ENCODE measurements around the gene USPL1.
A peak's percentile ranks its signal among the peaks of the same experiment; 100 is the strongest.

The USPL1 gene

GRCh38 chr13:30676672-30677071, 59.0 kb downstream of the USPL1 start:
- Histone ChIP-seq H3K79me2 (ENCODE audit: control insufficient read depth, insufficient read depth, low read length, unreplicated experiment) (no peaks in the 10 kb centered on the region), H3K4me3 (ENCODE audit: low read depth, low read length) (no peak overlapping the region), H2AFZ (ENCODE audit: low read length, unreplicated experiment) (no peak overlapping the region), H3K27me3 (ENCODE audit: insufficient read depth, low read length) (no peaks in the 10 kb centered on the region), H3K27ac (ENCODE audit: low read depth, low read length) (no peak overlapping the region), H3K4me1 (ENCODE audit: control insufficient read depth, insufficient read depth, low read length, unreplicated experiment) (peaks cover 2% of the 10 kb centered on the region), H3K36me3 (ENCODE audit: insufficient read depth, low read length) (no peaks in the 10 kb centered on the region)

DNA sequence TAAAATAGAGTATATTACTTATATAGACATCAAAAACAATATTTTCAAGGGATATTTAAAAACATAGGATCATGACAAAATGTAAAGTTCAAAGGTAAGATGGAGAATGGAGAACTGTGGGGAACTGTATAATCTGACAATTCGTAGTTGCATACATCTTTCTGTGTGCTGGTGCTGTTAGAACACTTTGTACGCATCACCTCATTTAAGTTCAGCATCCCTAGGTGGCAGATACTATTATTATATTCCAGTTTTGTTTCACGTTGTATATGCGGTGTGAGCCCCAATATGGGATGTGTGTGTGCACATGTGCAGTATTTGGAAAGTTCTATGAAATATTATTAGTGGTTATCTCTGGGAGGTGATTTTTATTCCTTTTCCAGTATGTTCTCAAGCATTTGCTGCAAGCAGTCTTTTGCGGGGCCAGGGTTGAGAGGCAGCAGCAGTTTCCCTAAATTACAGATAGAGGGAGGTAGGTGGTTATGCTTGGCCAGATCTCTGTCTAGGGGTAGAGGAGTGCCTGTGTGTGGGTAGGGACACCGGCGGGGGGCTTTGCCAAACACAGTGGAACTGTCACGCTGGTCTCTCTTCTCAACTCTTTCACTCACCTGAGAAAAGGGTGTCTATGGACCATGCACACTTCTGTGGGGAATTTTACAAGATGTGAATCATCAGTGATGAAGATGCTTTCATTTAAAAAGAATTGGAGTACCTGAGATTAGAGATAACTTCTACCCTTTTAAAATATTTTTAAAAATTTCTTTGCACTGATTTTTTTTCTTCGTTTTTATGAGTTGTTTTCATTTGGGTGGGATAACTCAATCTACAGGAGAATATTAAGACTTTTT, 62.0 kb downstream of the USPL1 start:
- Histone ChIP-seq H3K79me2 (ENCODE audit: control insufficient read depth, insufficient read depth, low read length, unreplicated experiment) (no peaks in the 10 kb centered on the region), H3K27ac (ENCODE audit: low read depth, low read length) (no peak overlapping the region), H3K36me3 (ENCODE audit: insufficient read depth, low read length) (no peaks in the 10 kb centered on the region), H3K4me1 (ENCODE audit: control insufficient read depth, insufficient read depth, low read length, unreplicated experiment) (peaks cover 12% of the 10 kb centered on the region), H3K27me3 (ENCODE audit: insufficient read depth, low read length) (no peaks in the 10 kb centered on the region), H2AFZ (ENCODE audit: low read length, unreplicated experiment) (no peak overlapping the region), H3K4me3 (ENCODE audit: low read depth, low read length) (no peak overlapping the region)

DNA sequence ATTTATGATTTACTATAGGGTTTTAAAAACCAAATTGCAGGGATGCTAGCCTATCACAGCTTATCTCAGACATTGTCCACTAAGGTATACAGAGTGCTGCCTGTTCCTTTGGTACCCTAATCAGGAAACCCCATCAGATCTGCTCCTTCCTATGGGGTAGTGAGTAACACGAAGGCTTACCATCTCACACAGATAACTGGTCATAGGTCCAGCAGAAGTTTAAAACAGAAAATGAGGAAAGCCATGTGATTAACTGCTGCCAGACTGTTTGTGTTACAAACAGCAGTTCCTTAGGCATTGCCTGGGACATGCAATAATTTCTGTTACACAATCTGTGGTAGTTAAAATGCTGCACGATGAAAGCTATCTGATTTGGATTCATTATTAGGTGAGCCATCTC, 64.1 kb downstream of the USPL1 start:
- H3K36me3 ChIP-seq (ENCODE audit: insufficient read depth, low read length), result no peaks in the 10 kb centered on the region
- no peak overlapping the region for H3K4me3 ChIP-seq (ENCODE audit: low read depth, low read length)
- H3K27me3 ChIP-seq (ENCODE audit: insufficient read depth, low read length), result no peaks in the 10 kb centered on the region
- H3K4me1 ChIP-seq (ENCODE audit: control insufficient read depth, insufficient read depth, low read length, unreplicated experiment), result peaks cover 12% of the 10 kb centered on the region
- no peaks in the 10 kb centered on the region for H3K79me2 ChIP-seq (ENCODE audit: control insufficient read depth, insufficient read depth, low read length, unreplicated experiment)
- H3K27ac ChIP-seq (ENCODE audit: low read depth, low read length), result no peak overlapping the region
- no peak overlapping the region for H2AFZ ChIP-seq (ENCODE audit: low read length, unreplicated experiment)

- no peak overlapping the region for H3K4me3 ChIP-seq (ENCODE audit: low read depth, low read length)
- peaks cover 12% of the 10 kb centered on the region for H3K4me1 ChIP-seq (ENCODE audit: control insufficient read depth, insufficient read depth, low read length, unreplicated experiment)
- H3K27ac ChIP-seq (ENCODE audit: low read depth, low read length), result no peak overlapping the region
Measured at GRCh38 chr13:30685320-30685859, 67.7 kb downstream of the USPL1 start.

DNA sequence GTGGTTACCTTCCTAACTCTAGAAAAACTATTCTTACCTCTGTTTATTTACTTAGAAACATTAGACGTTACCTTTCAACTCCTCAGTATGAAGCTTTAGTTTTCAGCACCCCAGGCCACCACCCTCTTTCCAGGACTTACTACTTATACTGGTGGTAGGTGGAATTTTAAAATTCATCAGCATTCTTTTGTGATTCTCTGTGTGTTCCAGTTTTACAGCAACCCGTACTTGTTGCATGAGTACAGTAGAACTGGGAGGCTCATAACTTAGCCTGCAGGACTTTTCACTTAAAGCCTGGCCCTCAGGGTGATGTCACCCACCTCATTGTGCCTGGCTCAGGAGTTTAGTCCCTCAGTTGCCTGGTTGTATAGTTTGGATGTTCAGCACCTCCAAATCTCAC, 68.3 kb downstream of the USPL1 start:
- Histone ChIP-seq H3K4me3 (ENCODE audit: low read depth, low read length) (no peak overlapping the region), H3K4me1 (ENCODE audit: control insufficient read depth, insufficient read depth, low read length, unreplicated experiment) (peaks cover 16% of the 10 kb centered on the region), H3K36me3 (ENCODE audit: insufficient read depth, low read length) (no peaks in the 10 kb centered on the region), H3K79me2 (ENCODE audit: control insufficient read depth, insufficient read depth, low read length, unreplicated experiment) (no peaks in the 10 kb centered on the region), H3K27ac (ENCODE audit: low read depth, low read length) (no peak overlapping the region), H3K27me3 (ENCODE audit: insufficient read depth, low read length) (no peaks in the 10 kb centered on the region), H2AFZ (ENCODE audit: low read length, unreplicated experiment) (no peak overlapping the region)

More at GRCh38 chr13:30685320-30685859, 67.7 kb downstream of the USPL1 start:
- H3K79me2 ChIP-seq (ENCODE audit: control insufficient read depth, insufficient read depth, low read length, unreplicated experiment), result no peaks in the 10 kb centered on the region
- H2AFZ ChIP-seq (ENCODE audit: low read length, unreplicated experiment), result no peak overlapping the region
- no peaks in the 10 kb centered on the region for H3K36me3 ChIP-seq (ENCODE audit: insufficient read depth, low read length)
- H3K27me3 ChIP-seq (ENCODE audit: insufficient read depth, low read length), result no peaks in the 10 kb centered on the region

- no peak overlapping the region for H2AFZ ChIP-seq (ENCODE audit: low read length, unreplicated experiment)
- H3K27me3 ChIP-seq (ENCODE audit: insufficient read depth, low read length), result no peaks in the 10 kb centered on the region
- H3K27ac ChIP-seq (ENCODE audit: low read depth, low read length), result no peak overlapping the region
- peaks cover 7% of the 10 kb centered on the region for H3K4me1 ChIP-seq (ENCODE audit: control insufficient read depth, insufficient read depth, low read length, unreplicated experiment)
- H3K36me3 ChIP-seq (ENCODE audit: insufficient read depth, low read length), result no peaks in the 10 kb centered on the region
- no peaks in the 10 kb centered on the region for H3K79me2 ChIP-seq (ENCODE audit: control insufficient read depth, insufficient read depth, low read length, unreplicated experiment)
- H3K4me3 ChIP-seq (ENCODE audit: low read depth, low read length), result no peak overlapping the region
Measured at GRCh38 chr13:30687601-30688000, 69.9 kb downstream of the USPL1 start.

DNA sequence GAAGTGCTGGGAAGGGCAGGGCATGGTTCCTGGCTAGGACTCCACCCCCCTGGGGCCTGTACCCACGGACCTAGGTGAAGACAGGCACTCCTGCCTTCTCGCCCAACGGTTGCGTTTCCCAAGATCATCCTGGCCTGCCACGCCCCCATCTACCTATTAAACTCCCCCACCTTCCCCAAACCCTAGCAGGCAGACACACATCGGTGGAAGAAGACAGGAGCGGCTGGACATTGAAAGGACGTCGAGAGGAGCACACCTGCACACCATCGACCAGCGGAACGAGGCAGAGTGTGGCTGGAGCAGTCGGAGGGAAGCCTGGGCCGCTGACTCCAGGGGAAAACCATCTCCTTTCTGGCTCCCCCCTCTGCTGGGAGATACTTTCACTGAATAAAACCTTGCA, 72.0 kb downstream of the USPL1 start:
- Histone ChIP-seq H3K79me2 (ENCODE audit: control insufficient read depth, insufficient read depth, low read length, unreplicated experiment) (no peaks in the 10 kb centered on the region), H3K4me3 (ENCODE audit: low read depth, low read length) (peak overlapping the region; percentile 68), H3K27ac (ENCODE audit: low read depth, low read length) (peak overlapping the region; percentile 80), H3K27me3 (ENCODE audit: insufficient read depth, low read length) (no peaks in the 10 kb centered on the region), H3K4me1 (ENCODE audit: control insufficient read depth, insufficient read depth, low read length, unreplicated experiment) (peaks cover 4% of the 10 kb centered on the region), H2AFZ (ENCODE audit: low read length, unreplicated experiment) (peak overlapping the region; percentile 75), H3K36me3 (ENCODE audit: insufficient read depth, low read length) (no peaks in the 10 kb centered on the region)

- Histone ChIP-seq H3K27ac (ENCODE audit: low read depth, low read length) (peak overlapping the region; percentile 80), H3K4me1 (ENCODE audit: control insufficient read depth, insufficient read depth, low read length, unreplicated experiment) (peaks cover 4% of the 10 kb centered on the region), H3K4me3 (ENCODE audit: low read depth, low read length) (peak overlapping the region; percentile 68)
Measured at GRCh38 chr13:30690282-30691188, 72.8 kb downstream of the USPL1 start.

GRCh38 chr13:30692113-30692512, 74.4 kb downstream of the USPL1 start:
- Histone ChIP-seq H3K79me2 (ENCODE audit: control insufficient read depth, insufficient read depth, low read length, unreplicated experiment) (no peaks in the 10 kb centered on the region), H3K27me3 (ENCODE audit: insufficient read depth, low read length) (no peaks in the 10 kb centered on the region), H3K4me3 (ENCODE audit: low read depth, low read length) (no peak overlapping the region), H3K27ac (ENCODE audit: low read depth, low read length) (no peak overlapping the region), H3K4me1 (ENCODE audit: control insufficient read depth, insufficient read depth, low read length, unreplicated experiment) (peaks cover 11% of the 10 kb centered on the region), H3K36me3 (ENCODE audit: insufficient read depth, low read length) (no peaks in the 10 kb centered on the region), H2AFZ (ENCODE audit: low read length, unreplicated experiment) (no peak overlapping the region)

More at GRCh38 chr13:30690282-30691188, 72.8 kb downstream of the USPL1 start:
- H3K27me3 ChIP-seq (ENCODE audit: insufficient read depth, low read length), result no peaks in the 10 kb centered on the region
- peak overlapping the region; percentile 75 for H2AFZ ChIP-seq (ENCODE audit: low read length, unreplicated experiment)
- no peaks in the 10 kb centered on the region for H3K79me2 ChIP-seq (ENCODE audit: control insufficient read depth, insufficient read depth, low read length, unreplicated experiment)
- H3K36me3 ChIP-seq (ENCODE audit: insufficient read depth, low read length), result no peaks in the 10 kb centered on the region

DNA sequence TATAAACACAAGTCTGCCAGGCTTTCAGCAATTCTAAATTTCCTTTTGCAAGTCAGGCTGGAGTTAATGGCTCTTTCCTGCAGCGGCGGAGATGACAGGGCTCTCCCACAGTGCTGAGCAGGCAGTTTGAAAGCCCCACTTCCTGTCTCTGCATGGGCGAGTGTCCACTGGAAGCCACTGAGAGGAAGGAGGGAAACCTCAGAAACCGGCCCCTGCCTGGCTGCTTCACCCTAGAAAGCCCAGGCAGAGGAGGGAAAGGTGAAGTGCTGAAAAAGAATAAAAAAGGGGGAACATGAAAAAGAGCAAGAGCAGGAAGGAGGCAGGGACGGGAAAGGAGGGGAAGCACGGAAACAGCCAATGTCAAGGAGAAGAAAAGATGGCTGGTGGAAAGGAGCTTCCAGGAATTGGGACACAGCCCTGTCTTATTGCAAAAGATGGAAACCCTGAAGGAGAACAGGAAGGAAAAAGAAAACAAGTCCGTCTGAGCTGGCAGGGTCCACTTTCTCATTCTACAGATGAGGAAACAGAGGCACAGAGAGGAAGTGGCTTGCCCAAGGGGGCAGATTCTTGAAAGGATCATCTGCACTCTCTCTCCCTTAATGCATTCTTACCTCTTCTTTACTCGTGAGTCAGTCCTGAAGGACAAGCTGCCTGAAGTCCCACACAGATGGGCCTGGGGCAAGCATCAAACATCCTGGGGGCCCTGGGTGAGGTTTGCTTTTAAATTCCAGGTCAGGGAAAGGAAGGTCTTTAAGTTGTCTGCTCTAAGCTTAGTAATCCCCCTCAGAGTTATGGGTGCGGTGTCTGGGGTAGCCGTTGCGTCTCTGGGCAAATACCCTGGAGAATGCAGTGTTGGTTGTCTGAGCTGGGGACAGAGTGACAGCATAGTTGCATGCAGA, 78.8 kb downstream of the USPL1 start:
- Histone ChIP-seq H3K36me3 (ENCODE audit: insufficient read depth, low read length) (no peaks in the 10 kb centered on the region), H2AFZ (ENCODE audit: low read length, unreplicated experiment) (peak overlapping the region; percentile 31), H3K4me3 (ENCODE audit: low read depth, low read length) (no peak overlapping the region), H3K27me3 (ENCODE audit: insufficient read depth, low read length) (no peaks in the 10 kb centered on the region), H3K4me1 (ENCODE audit: control insufficient read depth, insufficient read depth, low read length, unreplicated experiment) (peaks cover 22% of the 10 kb centered on the region), H3K79me2 (ENCODE audit: control insufficient read depth, insufficient read depth, low read length, unreplicated experiment) (no peaks in the 10 kb centered on the region), H3K27ac (ENCODE audit: low read depth, low read length) (no peak overlapping the region)

All from ACC112 (cell line).